Lung (tissue), 12 donors: Measurements from ENCODE around the gene FKBP7. TPM values are rescaled to one million over a fixed set of nuclear protein-coding genes. Genes with fewer than 3 reads are reported as not detected.

Experiments
- ATAC-seq: fragments of 200-7000 bp; cut with Tn5 transposase; one replicate; pipeline ENCODE4 v1.9.1; 2020; ENCODE audit warnings: moderate number of reproducible peaks; ENCODE audit not compliant: insufficient read depth, low FRiP score
- DNase-seq, 3 donors: peaks; one replicate each; pipeline ENCODE4 v3.0.0-alpha.2; 2013 to 2017
- H3K27ac ChIP-seq, 2 donors: one replicate each; pipeline ENCODE4 v1.5.1; 2013; ENCODE audit warnings: mild to moderate bottlenecking in 2 of 2, moderate library complexity in 2 of 2, control low read depth in 1 of 2, inconsistent platforms in 1 of 2, low read depth in 1 of 2, low read length in 1 of 2
- H3K27me3 ChIP-seq, 3 donors: one replicate each; pipeline ENCODE4 v1.5.1; 2013; ENCODE audit warnings: low read length in 2 of 3; ENCODE audit not compliant: control insufficient read depth in 3 of 3, insufficient read depth in 3 of 3
- H3K36me3 ChIP-seq, 4 donors: one replicate each; pipeline ENCODE4 v1.5.1; 2013; ENCODE audit warnings: low read length in 4 of 4, mild to moderate bottlenecking in 1 of 4, moderate library complexity in 1 of 4; ENCODE audit not compliant: control insufficient read depth in 4 of 4, insufficient read depth in 4 of 4
- H3K4me1 ChIP-seq, 5 donors: one replicate each; pipeline ENCODE4 v1.5.1; 2013; ENCODE audit warnings: low read length in 5 of 5, mild to moderate bottlenecking in 2 of 5, moderate library complexity in 1 of 5; ENCODE audit not compliant: control insufficient read depth in 5 of 5, insufficient read depth in 5 of 5
- H3K4me3 ChIP-seq: one replicate; pipeline ENCODE4 v1.5.1; 2013; ENCODE audit warnings: mild to moderate bottlenecking, control low read depth, moderate library complexity
- H3K9ac ChIP-seq, 2 donors: one replicate each; pipeline ENCODE4 v1.5.1; 2013; ENCODE audit warnings: low read length in 2 of 2, control low read depth in 1 of 2; ENCODE audit not compliant: insufficient read depth in 1 of 2
- H3K9me3 ChIP-seq, 4 donors: one replicate each; pipeline ENCODE4 v1.5.1; 2013; ENCODE audit warnings: low read length in 3 of 4, mild to moderate bottlenecking in 1 of 4, moderate library complexity in 1 of 4; ENCODE audit not compliant: control insufficient read depth in 4 of 4, insufficient read depth in 3 of 4
- CTCF ChIP-seq: IDR thresholded peaks from 2 replicates; pipeline ENCODE4 v1.5.1; 2012; ENCODE audit warnings: mild to moderate bottlenecking; ENCODE audit errors: control extremely low read depth, extremely low read depth
- WGBS, 2 donors: extraction: QIAGEN DNeasy Blood & Tissue Kit; methylation state at CpG; one replicate each; pipeline ENCODE4 v1.1.7; 2013; 5-methylcytosine and 5-hydroxymethylcytosine counted together
- polyA plus RNA-seq, 2 donors: library from polyadenylated mRNA; stranded (reverse); fragments of 200-250 nt; gene quantifications; one replicate each; pipeline ENCODE4 v1.2.1, GENCODE V29; 2013
- total RNA-seq, 2 donors: library from RNA; depleted of rRNA in 1 of 2; stranded (reverse); fragments of >200 nt in 1 of 2; gene quantifications; one replicate each; pipeline ENCODE4 v1.2.1, GENCODE V29; 2014 to 2021
- donor health status: control.
- donor health status: control.
- donor health status: Bipolar disorder and iron deficiency.
- donor health status: healthy.
- donor health status: DM: yes; HTN: yes; CAD: no.

FKBP7 gene
- total and polyA plus RNA-seq, 4 donors, result 6.6 to 53.3 (median 7.7) TPM

GRCh38 chr2:178517496-178517895, 39.1 kb upstream of the FKBP7 start:
- Histone ChIP-seq H3K27ac (no peak overlapping the region), H3K9me3 (no peaks in the 10 kb centered on the region), H3K36me3 (peaks cover 0 to 10% (median 4%) of the 10 kb centered on the region in 4 donors), H3K27me3 (no peaks in the 10 kb centered on the region), H3K4me1 (no peaks in the 10 kb centered on the region), H3K9ac (no peak overlapping the region), H3K4me3 (no peak overlapping the region)
- DNase-seq, result no peak
- TF ChIP-seq CTCF, result no peak
- 90 to 98% methylated on average over 1 of the region's 1 CpG for WGBS, 2 donors
- no peak for ATAC-seq

GRCh38 chr2:178514664-178515063, 36.3 kb upstream of the FKBP7 start:
- Histone ChIP-seq H3K4me1 (no peaks in the 10 kb centered on the region), H3K36me3 (peaks cover 0 to 13% (median 9%) of the 10 kb centered on the region in 4 donors), H3K9ac (no peak overlapping the region), H3K27me3 (no peaks in the 10 kb centered on the region), H3K9me3 (no peaks in the 10 kb centered on the region), H3K4me3 (no peak overlapping the region), H3K27ac (no peak overlapping the region)
- WGBS, 2 donors, result 95% methylated on average over 2 of the region's 2 CpGs
- DNase-seq (no peak), ATAC-seq (no peak)
- TF ChIP-seq CTCF, result no peak

- H3K4me3 ChIP-seq, result no peak overlapping the region
- H3K9ac ChIP-seq, result no peak overlapping the region
- no peak for TF ChIP-seq CTCF
- no peaks in the 10 kb centered on the region for H3K27me3 ChIP-seq
- no peak for DNase-seq
- no peak overlapping the region for H3K27ac ChIP-seq
- H3K9me3 ChIP-seq, result no peaks in the 10 kb centered on the region
- 88 to 92% methylated on average over 4 of the region's 4 CpGs for WGBS, 2 donors
- ATAC-seq, result no peak
- H3K4me1 ChIP-seq, result no peaks in the 10 kb centered on the region
- peaks cover 0 to 16% (median 10%) of the 10 kb centered on the region in 4 donors for H3K36me3 ChIP-seq
These were observed 35.5 kb upstream of the FKBP7 start for GRCh38 chr2:178513876-178514275.

- no peaks in the 10 kb centered on the region for H3K4me1 ChIP-seq
- H3K9me3 ChIP-seq, result no peaks in the 10 kb centered on the region
- no peak for ATAC-seq
- H3K27ac ChIP-seq, result no peak overlapping the region
- no peaks in the 10 kb centered on the region for H3K27me3 ChIP-seq
- DNase-seq, result no peak
- no peak overlapping the region for H3K9ac ChIP-seq
- TF ChIP-seq CTCF, result no peak
- WGBS, 2 donors, result 95 to 100% methylated on average over 2 of the region's 2 CpGs
- peaks cover 0 to 11% (median 8%) of the 10 kb centered on the region in 4 donors for H3K36me3 ChIP-seq
- H3K4me3 ChIP-seq, result no peak overlapping the region
These were observed 34.1 kb upstream of the FKBP7 start for GRCh38 chr2:178512484-178512883.
